Skin of body (tissue), 2 donors: ENCODE data around the gene CLDN4. TPM values are rescaled to one million over a fixed set of nuclear protein-coding genes. Genes with fewer than 3 reads are reported as not detected.
"Not testable (repeated sequence)": the region's sequence is repeated elsewhere in the genome, so short reads cannot be mapped to it uniquely, and the experiment has no call there.

ENCODE experiments used
- DNase-seq: peaks from one replicate; lab custom pipeline; 2025; lab: John Stamatoyannopoulos, UW
- total RNA-seq: library from RNA; depleted of rRNA; stranded (reverse); fragments of >200 nt; gene quantifications from one replicate; pipeline ENCODE4 v1.2.3, GENCODE V29; 2014

Gene CLDN4
- total RNA-seq = 75.4 TPM

GRCh38 chr7:73830681-73831583 is at the start of gene CLDN4:
TSS of gene CLDN4 (plus strand) at chr7:73830996. CDS start at chr7:73831202, 206 bp downstream.
- no peak for DNase-seq

- DNase-seq = no peak
Observed at GRCh38 chr7:73786588-73786987, 44.2 kb upstream of the CLDN4 start.

GRCh38 chr7:73787786-73788048 is 43.1 kb upstream of the CLDN4 start:
- not testable (repeated sequence) for DNase-seq

- DNase-seq = no peak
Observed at GRCh38 chr7:73789051-73789450, 41.7 kb upstream of the CLDN4 start.

- DNase-seq = not testable (repeated sequence)
Observed at GRCh38 chr7:73791170-73791690, 39.6 kb upstream of the CLDN4 start.

- DNase-seq = not testable (repeated sequence)
Observed at GRCh38 chr7:73795188-73795587, 35.6 kb upstream of the CLDN4 start.

- not testable (repeated sequence) for DNase-seq
Observed at GRCh38 chr7:73796656-73797055, 34.1 kb upstream of the CLDN4 start.

- DNase-seq = not testable (repeated sequence)
Observed at GRCh38 chr7:73797176-73797575, 33.6 kb upstream of the CLDN4 start.

- DNase-seq = no peak
Observed at GRCh38 chr7:73799282-73800141, 31.3 kb upstream of the CLDN4 start.

- DNase-seq = no peak
Observed at GRCh38 chr7:73801577-73801976, 29.2 kb upstream of the CLDN4 start.

GRCh38 chr7:73802459-73802858 is 28.3 kb upstream of the CLDN4 start:
- DNase-seq = no peak

GRCh38 chr7:73809467-73809951 is 21.3 kb upstream of the CLDN4 start:
- no peak for DNase-seq

- DNase-seq = no peak
Observed at GRCh38 chr7:73810998-73811360, 19.8 kb upstream of the CLDN4 start.

GRCh38 chr7:73811760-73812168 is 19.0 kb upstream of the CLDN4 start:
- peak; percentile 6 for DNase-seq

- no peak for DNase-seq
Observed at GRCh38 chr7:73812996-73813395, 17.8 kb upstream of the CLDN4 start.

- no peak for DNase-seq
Observed at GRCh38 chr7:73815436-73815835, 15.4 kb upstream of the CLDN4 start.

GRCh38 chr7:73817121-73817520 is 13.7 kb upstream of the CLDN4 start:
- DNase-seq = no peak

- no peak for DNase-seq
Observed at GRCh38 chr7:73820013-73820412, 10.8 kb upstream of the CLDN4 start.

- not testable (repeated sequence) for DNase-seq
Observed at GRCh38 chr7:73821597-73822285, 9.1 kb upstream of the CLDN4 start.

- DNase-seq = no peak
Observed at GRCh38 chr7:73822319-73823173, 8.2 kb upstream of the CLDN4 start.

- no peak for DNase-seq
Observed at GRCh38 chr7:73823257-73823656, 7.5 kb upstream of the CLDN4 start.
